Endothelial cell of umbilical vein (primary cell): ENCODE measurements around the gene OR52I1.
A peak's percentile ranks its signal among the peaks of the same experiment; 100 is the strongest.

ENCODE experiments used
- EZH2 ChIP-seq: IDR thresholded peaks from 2 replicates; pipeline ENCODE4 v1.6.1; 2012; ENCODE audit warnings: borderline replicate concordance, low read depth, mild to moderate bottlenecking, moderate library complexity, low read length, inconsistent platforms; ENCODE audit not compliant: severe bottlenecking
- FOS ChIP-seq: IDR thresholded peaks from 2 replicates; pipeline ENCODE4 v1.6.1; 2011; ENCODE audit warnings: mild to moderate bottlenecking, low read length, moderate library complexity, borderline replicate concordance; ENCODE audit not compliant: insufficient read depth
- GATA2 ChIP-seq: IDR thresholded peaks from 2 replicates; pipeline ENCODE4 v1.7.0; 2011; ENCODE audit warnings: low read depth, mild to moderate bottlenecking, moderate library complexity, mixed read lengths, low read length; ENCODE audit not compliant: insufficient read length, insufficient read depth
- MAX ChIP-seq: IDR thresholded peaks from 2 replicates; pipeline ENCODE4 v1.6.1; 2011; ENCODE audit not compliant: insufficient read depth, insufficient read length
- POLR2A ChIP-seq: IDR thresholded peaks from 2 replicates; pipeline ENCODE4 v1.6.1; 2012; ENCODE audit warnings: low read depth, mild to moderate bottlenecking, control low read depth, low read length
- POLR2AphosphoS5 ChIP-seq: IDR thresholded peaks from 2 replicates; pipeline ENCODE4 v1.6.1; 2012; ENCODE audit warnings: low read depth, mild to moderate bottlenecking, control low read depth, low read length, moderate library complexity; ENCODE audit not compliant: insufficient read depth
- TF ChIP-seq, protein P1 (sequence below), 2 donors: IDR thresholded peaks; 1 replicate in 1 of 2; 2 replicates in 1 of 2; pipeline ENCODE4 v1.5.1; 2011; ENCODE audit warnings: low read length in 2 of 2, mild to moderate bottlenecking in 2 of 2, moderate library complexity in 2 of 2, control low read depth in 1 of 2, inconsistent platforms in 1 of 2, low read depth in 1 of 2; ENCODE audit not compliant: insufficient read depth in 1 of 2; ENCODE audit errors: extremely low read depth in 1 of 2

DNA sequence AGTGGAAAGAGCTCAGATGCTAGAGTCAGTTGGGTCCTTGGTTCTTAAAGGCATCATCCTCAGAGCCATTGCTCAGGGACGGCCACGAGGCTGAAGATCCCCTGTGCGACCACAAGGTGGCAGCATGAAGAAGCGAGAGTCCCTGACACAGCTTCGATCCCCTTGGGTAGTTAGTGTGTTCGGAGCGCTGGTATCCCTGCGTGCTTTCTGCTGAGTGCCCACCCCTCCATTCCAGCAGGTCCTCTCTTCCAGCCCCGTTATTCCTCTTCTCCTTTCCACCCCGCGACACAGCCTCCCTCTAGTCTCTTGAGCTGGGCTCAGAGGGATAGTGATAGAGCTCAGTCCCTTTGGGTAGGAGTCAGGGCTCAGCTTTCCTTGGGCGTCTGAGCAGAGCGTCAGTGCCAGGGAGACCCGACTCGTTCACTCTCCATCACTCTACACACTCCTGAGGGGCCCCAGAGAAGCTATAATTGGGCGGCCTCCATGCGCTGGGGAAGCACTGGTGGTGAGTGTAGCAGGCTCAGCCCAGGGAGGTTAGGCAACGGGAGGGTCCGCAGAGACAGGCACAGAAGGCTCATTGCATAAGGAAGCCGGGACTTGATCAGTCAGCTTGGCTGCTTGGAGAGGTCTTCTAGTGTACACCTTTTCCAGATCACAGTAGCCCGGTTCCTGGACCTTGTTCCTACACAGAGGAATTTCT is 43.3 kb downstream of the OR52I1 start, which contains the start of gene OR51D1:
- TF ChIP-seq, protein P1, sequence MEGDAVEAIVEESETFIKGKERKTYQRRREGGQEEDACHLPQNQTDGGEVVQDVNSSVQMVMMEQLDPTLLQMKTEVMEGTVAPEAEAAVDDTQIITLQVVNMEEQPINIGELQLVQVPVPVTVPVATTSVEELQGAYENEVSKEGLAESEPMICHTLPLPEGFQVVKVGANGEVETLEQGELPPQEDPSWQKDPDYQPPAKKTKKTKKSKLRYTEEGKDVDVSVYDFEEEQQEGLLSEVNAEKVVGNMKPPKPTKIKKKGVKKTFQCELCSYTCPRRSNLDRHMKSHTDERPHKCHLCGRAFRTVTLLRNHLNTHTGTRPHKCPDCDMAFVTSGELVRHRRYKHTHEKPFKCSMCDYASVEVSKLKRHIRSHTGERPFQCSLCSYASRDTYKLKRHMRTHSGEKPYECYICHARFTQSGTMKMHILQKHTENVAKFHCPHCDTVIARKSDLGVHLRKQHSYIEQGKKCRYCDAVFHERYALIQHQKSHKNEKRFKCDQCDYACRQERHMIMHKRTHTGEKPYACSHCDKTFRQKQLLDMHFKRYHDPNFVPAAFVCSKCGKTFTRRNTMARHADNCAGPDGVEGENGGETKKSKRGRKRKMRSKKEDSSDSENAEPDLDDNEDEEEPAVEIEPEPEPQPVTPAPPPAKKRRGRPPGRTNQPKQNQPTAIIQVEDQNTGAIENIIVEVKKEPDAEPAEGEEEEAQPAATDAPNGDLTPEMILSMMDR (IDR thresholded peaks at IDR 0.05; ENCODE audit: extremely low read depth in 1 of 2, insufficient read depth in 1 of 2, low read depth in 1 of 2, low read length in 2 of 2) = peak; percentile 82 to 93
- no peak for TF ChIP-seq POLR2AphosphoS5
- no peak for TF ChIP-seq MAX
- TF ChIP-seq POLR2A = no peak
- no peak for TF ChIP-seq FOS
- TF ChIP-seq EZH2 = no peak
- no peak for TF ChIP-seq GATA2
